HG03469 (cell line): ENCODE data around the gene CDKN2B-AS1.

Experiments used
- ATAC-seq: cut with Tn5 transposase; IDR thresholded peaks from one replicate; pipeline ENCODE4 v1.9.1; 2021; ENCODE audit warnings: mild to moderate bottlenecking, moderate library complexity, moderate number of reproducible peaks; ENCODE audit not compliant: unreplicated experiment

CDKN2B-AS1 gene

GRCh38 chr9:22005021-22005701 lies 10.6 kb downstream of the CDKN2B-AS1 start:
- no peak for ATAC-seq

GRCh38 chr9:22005702-22006606 lies 11.4 kb downstream of the CDKN2B-AS1 start:
- ATAC-seq: no peak

- no peak for ATAC-seq
These were observed 13.8 kb downstream of the CDKN2B-AS1 start for GRCh38 chr9:22008384-22008716.

GRCh38 chr9:22008717-22009505 lies 14.3 kb downstream of the CDKN2B-AS1 start, which contains the start of gene CDKN2B:
CDKN2B (minus strand) TSS chr9:22009305; CDS start chr9:22008953, 352 bp downstream.
- ATAC-seq: peak; percentile 83

DNA sequence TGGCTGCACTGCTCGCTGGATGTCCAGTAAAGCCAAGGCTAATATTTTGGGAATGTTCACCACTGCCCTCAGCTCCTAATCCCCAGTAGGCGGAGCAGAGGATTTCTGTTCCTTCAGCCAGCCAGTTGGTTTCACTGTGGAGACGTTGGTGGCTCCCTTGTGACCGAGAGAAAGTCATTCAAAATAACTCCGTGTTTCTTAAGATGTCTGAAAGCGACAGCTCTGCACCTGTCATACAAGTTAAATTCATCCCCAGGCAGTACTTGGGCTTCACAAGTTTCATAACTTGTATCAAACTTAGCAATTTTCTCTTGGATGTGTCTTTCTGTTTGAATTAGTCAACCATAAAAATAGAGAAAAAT lies 14.9 kb downstream of the CDKN2B-AS1 start:
- ATAC-seq: peak; percentile 23

- ATAC-seq: no peak
These were observed 16.5 kb downstream of the CDKN2B-AS1 start for GRCh38 chr9:22010866-22011625.

- no peak for ATAC-seq
These were observed 27.8 kb downstream of the CDKN2B-AS1 start for GRCh38 chr9:22022396-22022795.

- no peak for ATAC-seq
These were observed 32.1 kb downstream of the CDKN2B-AS1 start for GRCh38 chr9:22026696-22027095.

- no peak for ATAC-seq
These were observed 33.8 kb downstream of the CDKN2B-AS1 start for GRCh38 chr9:22028394-22028793.

DNA sequence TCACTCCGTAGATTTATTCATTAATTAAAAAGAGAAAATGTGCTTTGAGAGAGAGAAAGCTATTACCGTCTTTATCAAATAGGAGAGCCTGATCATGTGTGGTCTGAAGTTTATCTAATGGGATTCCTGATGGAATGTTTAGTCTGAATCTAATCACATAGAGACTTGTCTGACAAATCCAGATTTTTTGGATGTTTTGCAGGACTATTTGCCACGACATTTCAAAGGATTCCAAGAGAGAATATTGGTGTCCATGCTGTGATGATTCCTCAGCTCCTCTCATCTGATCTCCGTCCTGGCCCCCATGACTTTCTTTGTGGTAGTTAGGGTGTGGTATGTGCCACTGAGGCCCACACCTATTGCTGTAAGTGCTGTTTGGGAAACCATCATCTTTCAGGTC lies 34.6 kb downstream of the CDKN2B-AS1 start:
- no peak for ATAC-seq

- ATAC-seq: peak; percentile 91
These were observed 35.6 kb downstream of the CDKN2B-AS1 start for GRCh38 chr9:22030101-22030598.

DNA sequence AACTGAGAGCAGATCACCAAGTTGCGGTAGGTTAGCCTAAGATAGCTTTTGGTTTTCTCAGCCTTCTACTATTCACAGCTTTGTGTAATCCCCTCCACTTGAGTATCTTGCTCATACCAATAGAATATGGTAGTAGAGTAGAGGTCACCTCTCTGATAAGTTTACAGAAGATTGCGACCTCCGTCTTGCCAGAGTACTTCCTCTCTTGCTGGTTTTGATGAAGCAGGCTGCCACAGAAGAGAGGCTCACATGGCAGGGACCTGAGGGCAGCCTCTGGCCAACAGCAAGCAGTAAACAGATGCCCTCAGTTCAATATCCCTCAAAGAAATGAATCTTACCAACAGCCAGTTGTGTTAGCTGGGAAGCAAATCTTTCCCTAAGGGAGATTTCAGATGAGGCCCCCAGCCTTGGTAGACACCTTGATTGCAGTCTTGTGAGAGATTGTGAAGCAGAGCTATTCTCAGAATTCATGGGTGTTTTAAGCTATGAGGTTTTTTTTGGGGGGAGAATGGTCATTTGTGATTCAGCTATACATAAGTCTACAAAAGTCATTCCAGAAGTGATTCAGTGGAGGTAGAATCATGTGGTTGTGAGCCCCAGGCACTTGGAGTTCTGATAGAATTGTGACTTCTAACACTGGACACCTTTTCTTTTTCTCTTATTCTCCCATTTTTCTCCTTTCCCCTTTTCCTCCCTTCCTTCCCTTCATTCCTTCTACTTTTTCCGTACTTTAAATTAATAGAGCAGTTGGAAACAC lies 37.2 kb downstream of the CDKN2B-AS1 start:
- no peak for ATAC-seq

DNA sequence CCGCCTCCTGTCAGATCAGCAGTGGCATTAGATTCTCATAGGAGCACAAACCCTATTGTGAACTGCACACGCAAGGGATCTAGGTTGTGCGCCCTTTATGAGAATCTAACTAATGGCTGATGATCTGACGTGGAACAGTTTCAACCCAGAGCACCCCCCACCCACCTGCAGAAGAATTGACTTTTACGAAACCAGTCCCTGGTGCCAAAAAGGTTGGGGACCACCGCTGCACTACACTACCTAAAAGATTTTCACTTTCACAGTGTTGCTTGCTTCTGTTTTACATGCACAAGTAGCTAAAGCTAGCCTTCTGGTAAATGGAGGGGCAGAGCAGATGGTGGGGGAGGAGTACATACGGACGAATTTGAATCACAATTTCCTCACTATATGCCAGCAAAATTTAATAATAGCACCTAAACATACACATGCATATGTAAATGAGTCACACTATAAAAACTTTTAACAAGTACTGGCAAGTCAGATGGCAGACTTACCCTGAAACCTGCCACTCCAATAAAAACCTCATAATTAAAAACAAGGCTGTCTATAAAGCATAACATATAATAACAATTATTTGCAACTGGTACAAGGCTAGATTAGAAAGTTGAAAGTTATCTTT lies 38.5 kb downstream of the CDKN2B-AS1 start:
- ATAC-seq: no peak

DNA sequence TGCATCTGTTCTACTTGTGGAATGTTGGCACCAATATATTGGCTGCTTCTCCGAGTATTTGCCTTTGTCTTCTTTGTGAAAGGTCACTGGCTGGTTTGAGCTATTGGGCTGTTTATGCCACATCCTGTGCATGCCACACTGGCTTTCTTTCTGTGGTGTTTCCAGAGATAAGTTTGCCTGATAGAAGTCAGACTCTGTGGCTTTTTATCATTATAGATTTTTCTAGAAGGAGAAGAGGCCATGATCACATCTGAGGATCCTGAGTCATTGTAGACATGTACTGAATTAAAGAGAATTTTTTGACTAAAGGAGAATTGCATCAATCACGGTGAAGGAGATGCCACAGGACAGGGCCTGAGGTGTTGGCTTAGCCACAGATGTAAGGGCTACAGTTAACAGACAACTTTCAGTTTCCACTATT lies 41.0 kb downstream of the CDKN2B-AS1 start:
- ATAC-seq: no peak

GRCh38 chr9:22036866-22037626 lies 42.5 kb downstream of the CDKN2B-AS1 start:
- no peak for ATAC-seq

DNA sequence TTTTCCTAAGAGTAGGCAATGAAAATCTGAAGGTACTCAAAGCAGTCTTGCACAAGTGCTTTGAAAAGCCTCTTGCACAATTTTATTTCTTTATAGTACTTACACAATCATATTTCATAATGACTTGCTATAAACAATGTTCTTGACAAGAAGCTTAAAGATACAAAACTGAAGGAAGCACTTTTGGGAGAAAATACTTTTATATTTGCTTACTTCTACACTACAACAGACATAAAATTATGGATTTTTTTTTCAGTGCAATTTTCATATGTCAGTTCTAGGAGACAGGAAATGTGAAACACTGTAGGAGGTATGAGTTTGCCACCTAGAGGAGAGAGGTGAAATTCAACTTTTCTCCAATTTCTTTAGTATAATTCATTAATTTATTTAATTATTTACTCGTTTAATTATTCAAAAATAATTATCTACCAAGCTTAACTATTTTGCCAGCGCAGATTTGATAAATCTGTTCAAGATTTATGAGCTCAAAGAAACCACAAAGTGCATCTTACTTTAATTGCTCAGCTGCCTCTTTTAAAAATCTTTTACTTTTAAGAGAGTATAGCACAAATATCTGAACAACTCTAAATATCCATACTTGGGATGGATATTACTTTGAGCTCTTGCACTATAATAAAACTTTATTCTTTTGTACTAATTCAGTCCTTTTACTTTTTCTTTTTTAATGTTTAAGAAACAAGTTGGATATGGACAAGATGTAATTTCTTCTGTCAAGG lies 43.5 kb downstream of the CDKN2B-AS1 start:
- no peak for ATAC-seq

GRCh38 chr9:22039258-22039657 lies 44.7 kb downstream of the CDKN2B-AS1 start:
- no peak for ATAC-seq

- no peak for ATAC-seq
These were observed 46.2 kb downstream of the CDKN2B-AS1 start for GRCh38 chr9:22040760-22041159.
